NB4 (cell line): ENCODE data around the gene ITGA8.

Experiments
- DNase-seq: peaks from one replicate; pipeline ENCODE4 v3.0.0; 2010; ENCODE audit warnings: low read depth
- H3K4me3 ChIP-seq: one replicate; pipeline ENCODE4 v1.5.1; 2011; ENCODE audit warnings: mild to moderate bottlenecking, low read depth, low read length, moderate library complexity
- MAX ChIP-seq: IDR thresholded peaks from 2 replicates; pipeline ENCODE4 v1.6.1; 2011; ENCODE audit warnings: low read depth, low read length
- MYC ChIP-seq: IDR thresholded peaks from 2 replicates; pipeline ENCODE4 v1.6.1; 2011; ENCODE audit warnings: low read depth, low read length
- POLR2A ChIP-seq: IDR thresholded peaks from 2 replicates; pipeline ENCODE4 v1.6.1; 2011; ENCODE audit warnings: mild to moderate bottlenecking; ENCODE audit not compliant: insufficient read length; ENCODE audit errors: extremely low read depth
- TF ChIP-seq, protein P1 (sequence below): IDR thresholded peaks from one replicate; pipeline ENCODE4 v1.5.1; 2012; ENCODE audit warnings: low read depth, low read length

ITGA8 gene

DNA sequence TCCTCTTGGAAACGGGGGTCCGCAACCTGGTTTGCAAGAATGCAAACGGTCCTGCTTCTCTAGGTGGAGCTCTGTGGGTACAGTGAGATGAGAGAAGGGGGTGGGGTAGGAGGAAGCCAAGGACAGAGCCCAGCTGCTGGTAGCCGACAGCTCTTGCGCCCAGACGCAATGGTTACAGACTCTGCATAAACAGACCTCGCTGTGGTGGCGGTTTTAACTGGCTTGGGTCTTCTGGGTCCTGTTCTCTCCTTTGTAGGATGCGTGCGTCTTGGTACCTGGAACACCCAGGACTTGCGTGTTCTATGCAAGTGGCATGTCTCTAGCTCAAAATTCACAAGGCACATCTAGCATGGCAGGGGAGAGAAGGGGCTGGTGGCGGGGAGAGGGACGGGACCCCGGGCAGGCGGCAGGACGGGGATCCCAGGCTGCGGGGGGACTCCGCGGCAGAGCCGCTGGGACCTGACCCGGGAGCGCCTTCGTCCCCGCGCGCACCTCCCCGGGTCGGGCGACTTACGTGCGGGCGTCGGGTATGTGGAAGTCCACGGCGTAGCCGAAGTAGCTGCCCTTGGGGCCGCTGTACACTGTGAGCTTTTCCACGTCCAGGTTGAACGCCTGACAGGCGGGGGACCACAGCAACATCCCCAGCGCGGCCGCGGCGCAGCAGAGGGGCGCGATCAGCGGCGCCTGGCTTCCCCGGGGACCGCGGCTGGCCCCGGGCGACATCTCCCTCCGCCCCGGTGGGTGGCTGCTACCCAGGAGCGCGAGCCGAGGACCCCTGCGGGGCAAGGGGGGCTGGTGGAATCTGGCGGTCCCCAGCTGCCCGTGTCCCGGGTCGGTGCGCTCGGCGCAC lies 448 bp downstream of the ITGA8 start:
- DNase-seq: no peak

DNA sequence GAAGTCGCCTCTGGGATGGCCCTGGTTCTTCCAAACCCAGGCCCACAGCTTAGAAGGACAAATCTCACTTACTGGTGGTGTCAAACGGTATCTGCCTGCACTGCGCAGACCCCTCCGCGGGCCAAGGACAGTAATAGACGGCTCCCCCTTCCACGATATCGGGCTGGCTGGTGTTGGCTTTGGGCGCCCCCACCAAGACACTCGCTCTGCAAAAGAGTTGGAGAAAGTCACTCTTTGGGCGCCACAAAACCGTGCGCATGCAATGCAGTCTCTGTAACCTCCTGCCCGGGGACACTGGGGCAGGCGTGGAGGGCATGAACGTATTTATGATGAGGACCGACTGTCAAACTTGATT lies 1.1 kb downstream of the ITGA8 start:
- TF ChIP-seq POLR2A: no peak
- no peak overlapping the region for H3K4me3 ChIP-seq
- DNase-seq: no peak

More for the DNA sequence above, 448 bp downstream of the ITGA8 start:
- H3K4me3 ChIP-seq: no peak overlapping the region
- TF ChIP-seq MAX: no peak
- TF ChIP-seq MYC: no peak
- no peak for TF ChIP-seq POLR2A
- TF ChIP-seq, protein P1, sequence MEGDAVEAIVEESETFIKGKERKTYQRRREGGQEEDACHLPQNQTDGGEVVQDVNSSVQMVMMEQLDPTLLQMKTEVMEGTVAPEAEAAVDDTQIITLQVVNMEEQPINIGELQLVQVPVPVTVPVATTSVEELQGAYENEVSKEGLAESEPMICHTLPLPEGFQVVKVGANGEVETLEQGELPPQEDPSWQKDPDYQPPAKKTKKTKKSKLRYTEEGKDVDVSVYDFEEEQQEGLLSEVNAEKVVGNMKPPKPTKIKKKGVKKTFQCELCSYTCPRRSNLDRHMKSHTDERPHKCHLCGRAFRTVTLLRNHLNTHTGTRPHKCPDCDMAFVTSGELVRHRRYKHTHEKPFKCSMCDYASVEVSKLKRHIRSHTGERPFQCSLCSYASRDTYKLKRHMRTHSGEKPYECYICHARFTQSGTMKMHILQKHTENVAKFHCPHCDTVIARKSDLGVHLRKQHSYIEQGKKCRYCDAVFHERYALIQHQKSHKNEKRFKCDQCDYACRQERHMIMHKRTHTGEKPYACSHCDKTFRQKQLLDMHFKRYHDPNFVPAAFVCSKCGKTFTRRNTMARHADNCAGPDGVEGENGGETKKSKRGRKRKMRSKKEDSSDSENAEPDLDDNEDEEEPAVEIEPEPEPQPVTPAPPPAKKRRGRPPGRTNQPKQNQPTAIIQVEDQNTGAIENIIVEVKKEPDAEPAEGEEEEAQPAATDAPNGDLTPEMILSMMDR: no peak

- DNase-seq: no peak
- TF ChIP-seq, protein P1: no peak
- no peak for TF ChIP-seq MAX
- TF ChIP-seq MYC: no peak
- no peak for TF ChIP-seq POLR2A
- no peak overlapping the region for H3K4me3 ChIP-seq
Observed at GRCh38 chr10:15715619-15716227, 4.0 kb downstream of the ITGA8 start.

- TF ChIP-seq POLR2A: no peak
- TF ChIP-seq, protein P1: no peak
- no peak overlapping the region for H3K4me3 ChIP-seq
- DNase-seq: no peak
Observed at GRCh38 chr10:15714847-15715246, 4.9 kb downstream of the ITGA8 start.

- DNase-seq: no peak
- TF ChIP-seq POLR2A (no peak), MAX (no peak), MYC (no peak)
- TF ChIP-seq, protein P1: no peak
- no peak overlapping the region for H3K4me3 ChIP-seq
Observed at GRCh38 chr10:15712883-15713282, 6.8 kb downstream of the ITGA8 start.

DNA sequence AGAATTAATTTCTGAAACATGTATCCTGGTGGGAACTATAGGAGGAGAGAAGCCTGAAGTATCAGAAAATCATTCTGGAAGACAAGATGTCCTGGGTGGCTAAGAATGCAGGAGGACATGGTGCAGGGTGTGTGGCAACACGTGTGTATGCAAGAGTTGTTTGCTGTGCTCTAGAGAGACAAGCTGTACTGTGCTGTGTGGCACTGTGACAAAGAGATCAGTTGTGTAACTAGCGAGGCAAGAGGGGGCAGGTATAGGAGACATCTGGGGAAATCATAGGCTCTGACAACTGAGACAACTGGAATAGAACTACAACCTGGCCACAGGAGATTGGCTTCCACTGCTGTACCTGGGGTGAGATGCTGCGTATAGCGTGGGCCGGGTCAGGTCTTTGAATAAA lies 9.3 kb downstream of the ITGA8 start:
- no peak overlapping the region for H3K4me3 ChIP-seq
- TF ChIP-seq MYC (no peak), POLR2A (no peak), MAX (no peak)
- TF ChIP-seq, protein P1: no peak
- no peak for DNase-seq
